Effector memory CD4-positive, alpha-beta T cell (primary cell): ENCODE data around the gene TMEM141.
"Not testable (repeated sequence)": the region's sequence is repeated elsewhere in the genome, so short reads cannot be mapped to it uniquely, and the experiment has no call there.

Source experiments
- DNase-seq, 3 donors: peaks; one replicate each; pipeline ENCODE4 v3.0.0-alpha.2; 2020
- H3K27ac ChIP-seq: 2 replicates; pipeline ENCODE4 v1.7.0; 2013; ENCODE audit warnings: mild to moderate bottlenecking, low read length, moderate library complexity; ENCODE audit not compliant: insufficient read depth, poor library complexity, severe bottlenecking
- H3K27me3 ChIP-seq: replicated peaks from 2 replicates; pipeline ENCODE4 v1.7.0; 2013; ENCODE audit warnings: mild to moderate bottlenecking, low read length; ENCODE audit not compliant: insufficient read depth, control insufficient read depth, poor library complexity, severe bottlenecking
- H3K36me3 ChIP-seq: 2 replicates; pipeline ENCODE4 v1.7.0; 2013; ENCODE audit warnings: mild to moderate bottlenecking, low read length, moderate library complexity; ENCODE audit not compliant: control insufficient read depth, insufficient read depth
- H3K4me1 ChIP-seq: 2 replicates; pipeline ENCODE4 v1.7.0; 2013; ENCODE audit warnings: low read length, mild to moderate bottlenecking; ENCODE audit not compliant: control insufficient read depth, insufficient read depth, poor library complexity, severe bottlenecking
- H3K4me3 ChIP-seq: 2 replicates; pipeline ENCODE4 v1.7.0; 2013; ENCODE audit warnings: low read length, low read depth, mild to moderate bottlenecking; ENCODE audit not compliant: insufficient read depth, poor library complexity, severe bottlenecking
- H3K9me3 ChIP-seq: 2 replicates; pipeline ENCODE4 v1.7.0; 2013; ENCODE audit warnings: mild to moderate bottlenecking, low read length, moderate library complexity; ENCODE audit not compliant: control insufficient read depth

TMEM141 gene

GRCh38 chr9:136840877-136841645 is 49.9 kb downstream of the TMEM141 start:
- Histone ChIP-seq H3K9me3 (no peaks in the 10 kb centered on the region), H3K4me3 (no peak overlapping the region), H3K36me3 (peaks cover 5% of the 10 kb centered on the region), H3K27me3 (peaks cover 19% of the 10 kb centered on the region), H3K27ac (no peak overlapping the region), H3K4me1 (peaks cover 22% of the 10 kb centered on the region)
- DNase-seq = no peak

GRCh38 chr9:136841646-136842379 is 50.7 kb downstream of the TMEM141 start:
- peak overlapping the region; percentile 78 for H3K4me3 ChIP-seq
- peaks cover 25% of the 10 kb centered on the region for H3K4me1 ChIP-seq
- not testable (repeated sequence) for H3K27ac ChIP-seq, H3K36me3 ChIP-seq, H3K9me3 ChIP-seq, DNase-seq
- H3K27me3 ChIP-seq = peaks cover 24% of the 10 kb centered on the region

GRCh38 chr9:136842380-136842948 is 51.3 kb downstream of the TMEM141 start, which contains the start of gene AJM1:
AJM1 (plus strand) TSS chr9:136842478; CDS start chr9:136844415, 1,937 bp downstream.
- Histone ChIP-seq H3K27me3 (peaks cover 26% of the 10 kb centered on the region), H3K4me3 (peak within 1 kb of the TSS; percentile 78), H3K4me1 (peaks cover 29% of the 10 kb centered on the region)
- H3K27ac ChIP-seq, H3K36me3 ChIP-seq, H3K9me3 ChIP-seq: not testable (repeated sequence)
- DNase-seq = peak; percentile 57 to 69 (median 63)
